ENCODE data around the gene SLC28A3.

Gene SLC28A3

GRCh38 chr9:84235511-84235910 lies 105.0 kb downstream of the SLC28A3 start:
- no peak for DNase-seq

DNA sequence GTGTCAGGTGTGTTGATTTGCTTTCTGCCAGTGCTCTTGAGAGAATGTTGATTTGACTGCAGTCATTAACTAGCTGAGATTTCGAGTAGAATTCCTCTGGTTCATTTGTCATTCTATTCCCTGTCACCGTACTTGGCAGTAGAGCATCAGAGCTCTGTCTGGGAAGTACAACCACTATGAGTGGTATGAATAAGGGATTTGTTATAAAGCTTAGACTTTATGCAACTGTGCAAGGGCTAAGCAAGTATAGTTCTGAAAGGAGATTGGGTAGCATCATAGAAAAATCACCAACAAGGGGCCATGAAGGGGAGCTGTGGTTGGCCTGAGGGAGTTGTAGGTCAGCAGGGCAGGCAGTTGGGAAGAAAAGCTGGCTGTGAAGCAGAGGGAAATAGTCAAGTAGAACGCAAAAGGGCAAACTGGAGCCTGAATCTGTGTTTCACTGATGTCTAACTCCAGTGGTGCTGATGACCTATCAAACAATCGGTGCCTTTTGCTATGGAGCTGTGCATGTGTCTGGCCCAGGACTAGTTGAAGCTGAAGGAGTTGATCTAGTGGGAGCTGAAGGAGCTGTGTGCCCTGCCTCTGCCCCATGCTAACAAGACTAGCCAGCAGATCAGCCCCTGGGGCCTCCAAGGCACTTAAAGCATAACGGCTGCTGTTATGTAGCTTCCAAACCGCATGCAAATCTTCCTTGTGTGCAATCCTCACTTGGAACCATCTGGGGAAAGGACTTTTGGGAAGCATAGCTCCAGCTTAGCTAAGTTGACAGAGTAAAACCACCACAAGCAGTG lies 110.0 kb downstream of the SLC28A3 start:
- no peak for DNase-seq

GRCh38 chr9:84229191-84229590 lies 111.4 kb downstream of the SLC28A3 start:
- no peak for DNase-seq

DNA sequence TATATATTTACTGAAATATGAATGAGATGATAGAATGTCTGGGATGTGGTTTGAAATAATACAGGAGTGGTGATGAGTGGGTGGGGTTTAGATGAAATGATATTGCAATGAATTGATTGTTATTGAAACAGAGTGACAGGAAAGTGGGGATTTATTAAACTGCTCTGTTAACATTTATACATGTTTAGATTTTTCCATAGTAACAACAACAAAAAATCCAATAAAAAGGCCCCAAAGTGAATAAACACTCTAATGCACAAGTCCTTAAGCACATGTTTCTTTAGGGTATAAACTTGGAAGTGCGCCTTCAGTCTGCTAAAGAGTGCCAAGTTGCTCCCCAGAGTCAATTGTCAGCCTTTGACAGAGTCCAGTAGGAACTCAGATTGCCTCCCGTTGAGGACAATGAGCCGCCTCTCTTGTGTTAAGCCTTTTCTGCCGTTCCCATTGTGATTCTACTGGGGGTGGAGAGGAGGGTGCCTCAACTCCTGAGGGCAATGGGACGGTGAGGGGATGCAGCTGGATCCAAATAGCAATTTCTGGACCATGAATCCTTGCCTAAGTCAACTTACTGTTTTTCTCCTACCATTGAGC lies 112.3 kb downstream of the SLC28A3 start:
- DNase-seq: no peak

- DNase-seq: no peak
Measured at GRCh38 chr9:84226126-84226525, 114.4 kb downstream of the SLC28A3 start.
